GM12874 (cell line): Measurements from ENCODE around the gene ZNF550.

Source experiments
- TF ChIP-seq, protein P1 (sequence below): IDR thresholded peaks from 2 replicates; pipeline ENCODE4 v1.5.1; 2011; ENCODE audit warnings: low read depth, mild to moderate bottlenecking, control low read depth, low read length, moderate library complexity; ENCODE audit not compliant: insufficient read depth

ZNF550 gene

GRCh38 chr19:57578487-57579205 lies 19.0 kb upstream of the ZNF550 start, which contains the start of gene ZNF416:
ZNF416 (minus strand) TSS chr19:57578911; CDS start chr19:57578704, 207 bp downstream.
- TF ChIP-seq, protein P1, sequence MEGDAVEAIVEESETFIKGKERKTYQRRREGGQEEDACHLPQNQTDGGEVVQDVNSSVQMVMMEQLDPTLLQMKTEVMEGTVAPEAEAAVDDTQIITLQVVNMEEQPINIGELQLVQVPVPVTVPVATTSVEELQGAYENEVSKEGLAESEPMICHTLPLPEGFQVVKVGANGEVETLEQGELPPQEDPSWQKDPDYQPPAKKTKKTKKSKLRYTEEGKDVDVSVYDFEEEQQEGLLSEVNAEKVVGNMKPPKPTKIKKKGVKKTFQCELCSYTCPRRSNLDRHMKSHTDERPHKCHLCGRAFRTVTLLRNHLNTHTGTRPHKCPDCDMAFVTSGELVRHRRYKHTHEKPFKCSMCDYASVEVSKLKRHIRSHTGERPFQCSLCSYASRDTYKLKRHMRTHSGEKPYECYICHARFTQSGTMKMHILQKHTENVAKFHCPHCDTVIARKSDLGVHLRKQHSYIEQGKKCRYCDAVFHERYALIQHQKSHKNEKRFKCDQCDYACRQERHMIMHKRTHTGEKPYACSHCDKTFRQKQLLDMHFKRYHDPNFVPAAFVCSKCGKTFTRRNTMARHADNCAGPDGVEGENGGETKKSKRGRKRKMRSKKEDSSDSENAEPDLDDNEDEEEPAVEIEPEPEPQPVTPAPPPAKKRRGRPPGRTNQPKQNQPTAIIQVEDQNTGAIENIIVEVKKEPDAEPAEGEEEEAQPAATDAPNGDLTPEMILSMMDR = no peak

GRCh38 chr19:57576661-57577060 lies 17.0 kb upstream of the ZNF550 start:
- TF ChIP-seq, protein P1 = no peak

GRCh38 chr19:57572415-57572947 lies 12.8 kb upstream of the ZNF550 start:
- TF ChIP-seq, protein P1 = no peak

GRCh38 chr19:57570707-57571106 lies 11.0 kb upstream of the ZNF550 start:
- TF ChIP-seq, protein P1 = no peak

DNA sequence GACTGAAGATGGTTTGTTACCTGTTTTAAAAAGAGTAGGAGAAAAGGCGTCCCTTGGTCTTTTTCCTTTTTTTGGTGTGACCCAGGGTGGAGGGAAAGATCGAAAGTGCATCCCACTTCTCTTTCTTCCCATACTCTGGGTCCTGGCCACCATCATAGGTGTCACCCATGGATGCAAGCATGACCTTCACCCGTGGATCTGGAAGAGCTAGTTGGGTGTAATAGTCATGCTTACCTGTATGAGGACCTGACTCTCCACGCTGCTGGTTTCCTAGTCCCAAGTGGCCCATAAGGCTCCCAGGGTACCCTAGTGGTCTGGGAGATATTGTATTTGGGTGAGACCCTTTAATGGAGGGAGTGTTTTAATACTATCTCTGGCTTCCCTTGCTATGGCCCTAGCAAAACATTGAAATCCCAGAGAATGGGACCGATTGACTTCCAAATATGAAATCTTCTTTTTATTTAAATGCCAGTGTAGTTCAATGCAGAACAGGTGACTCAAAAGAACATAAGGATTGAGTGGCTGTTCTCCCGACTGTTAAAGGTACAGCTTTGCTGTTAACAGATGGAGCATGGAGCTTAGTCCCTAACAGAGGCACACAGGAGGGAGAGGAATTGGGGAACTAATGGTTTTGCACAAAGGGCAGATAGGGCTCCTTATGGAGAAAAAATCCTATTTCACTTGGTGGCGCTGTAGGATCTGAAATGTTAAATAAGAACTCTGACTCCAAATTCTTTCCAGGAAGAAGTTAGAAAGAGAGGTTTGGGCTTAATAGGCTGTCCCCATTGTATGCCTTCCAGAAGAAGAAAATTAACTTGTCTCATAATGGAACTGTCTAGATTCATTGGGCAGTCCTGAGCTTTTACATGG lies 7.0 kb upstream of the ZNF550 start:
- TF ChIP-seq, protein P1 = no peak

- TF ChIP-seq, protein P1 = no peak
Observed at GRCh38 chr19:57563547-57563946, 3.9 kb upstream of the ZNF550 start.

GRCh38 chr19:57560049-57560491 lies 407 bp upstream of the ZNF550 start:
- TF ChIP-seq, protein P1 = no peak
